Measurements from ENCODE around the gene DACT2. TPM values are rescaled to one million over a fixed set of nuclear protein-coding genes. Genes with fewer than 3 reads are reported as not detected.
A peak's percentile ranks its signal among the peaks of the same experiment; 100 is the strongest.
"Not testable (repeated sequence)": the region's sequence is repeated elsewhere in the genome, so short reads cannot be mapped to it uniquely, and the experiment has no call there.

DACT2 gene
- total and polyA plus RNA-seq, 7 donors, result 0.01 to 0.17 TPM; not detected in 5

GRCh38 chr6:168358842-168359420, 39.4 kb upstream of the DACT2 start:
- Histone ChIP-seq H3K27ac (no peak overlapping the region), H3K36me3 (ENCODE audit: insufficient read depth in 1 of 2, low read depth in 1 of 2) (no peaks in the 10 kb centered on the region), H3K4me3 (no peak overlapping the region), H3K27me3 (ENCODE audit: insufficient read depth in 3 of 3, low read length in 2 of 3) (peaks cover 0 to 14% (median 0%) of the 10 kb centered on the region in 3 donors), H3K9me3 (no peaks in the 10 kb centered on the region), H3K4me1 (no peaks in the 10 kb centered on the region)
- ATAC-seq (no peak), DNase-seq (no peak)
- WGBS, 3 donors, result 79 to 88% (median 86%) methylated on average over 13 to 15 of the region's 20 CpGs
- no peak for TF ChIP-seq CTCF (IDR thresholded peaks at IDR 0.05)
- intact Hi-C loops (cut with DNase I), result no loop called here

GRCh38 chr6:168356872-168357271, 37.3 kb upstream of the DACT2 start:
- H3K36me3 ChIP-seq (ENCODE audit: insufficient read depth in 1 of 2, low read depth in 1 of 2); H3K27ac ChIP-seq; DNase-seq; ATAC-seq; H3K4me1 ChIP-seq; intact Hi-C loops (cut with DNase I); H3K9me3 ChIP-seq; H3K4me3 ChIP-seq: not testable (repeated sequence)
- H3K27me3 ChIP-seq (ENCODE audit: insufficient read depth in 3 of 3, low read length in 2 of 3), result peaks cover 0 to 11% (median 2%) of the 10 kb centered on the region in 3 donors
- WGBS, 3 donors, result 93 to 98% (median 97%) methylated on average over 3 to 7 of the region's 20 CpGs

GRCh38 chr6:168355716-168356522, 36.3 kb upstream of the DACT2 start:
- Histone ChIP-seq H3K36me3 (ENCODE audit: insufficient read depth in 1 of 2, low read depth in 1 of 2) (no peaks in the 10 kb centered on the region), H3K27ac (no peak overlapping the region), H3K27me3 (ENCODE audit: insufficient read depth in 3 of 3, low read length in 2 of 3) (peaks cover 0 to 17% (median 2%) of the 10 kb centered on the region in 3 donors), H3K9me3 (no peaks in the 10 kb centered on the region), H3K4me1 (no peaks in the 10 kb centered on the region), H3K4me3 (no peak overlapping the region)
- DNase-seq, result peak; percentile 61 to 68
- TF ChIP-seq CTCF (IDR thresholded peaks at IDR 0.05), result peak; percentile 37
- intact Hi-C loops (cut with DNase I), result no loop called here
- ATAC-seq, result peak in 2 of 4 donors; percentile 60 to 70
- 34 to 46% (median 37%) methylated on average over 28 of the region's 28 CpGs for WGBS, 3 donors

- DNase-seq (no peak), ATAC-seq (no peak)
- Histone ChIP-seq H3K9me3 (no peaks in the 10 kb centered on the region), H3K27me3 (ENCODE audit: insufficient read depth in 3 of 3, low read length in 2 of 3) (peaks cover 0 to 22% (median 2%) of the 10 kb centered on the region in 3 donors), H3K4me1 (no peaks in the 10 kb centered on the region), H3K36me3 (ENCODE audit: insufficient read depth in 1 of 2, low read depth in 1 of 2) (no peaks in the 10 kb centered on the region), H3K27ac (no peak overlapping the region), H3K4me3 (no peak overlapping the region)
- TF ChIP-seq CTCF (IDR thresholded peaks at IDR 0.05), result no peak
- intact Hi-C loops (cut with DNase I), result no loop called here
- 42 to 68% (median 46%) methylated on average over 10 of the region's 10 CpGs for WGBS, 3 donors
Observed at GRCh38 chr6:168354338-168354737, 34.8 kb upstream of the DACT2 start.

- Histone ChIP-seq H3K4me1 (no peaks in the 10 kb centered on the region), H3K9me3 (no peaks in the 10 kb centered on the region), H3K4me3 (no peak overlapping the region), H3K27me3 (ENCODE audit: insufficient read depth in 3 of 3, low read length in 2 of 3) (peaks cover 0 to 22% (median 2%) of the 10 kb centered on the region in 3 donors), H3K36me3 (ENCODE audit: insufficient read depth in 1 of 2, low read depth in 1 of 2) (no peaks in the 10 kb centered on the region), H3K27ac (no peak overlapping the region)
- TF ChIP-seq CTCF (IDR thresholded peaks at IDR 0.05), result no peak
- DNase-seq, result no peak
- ATAC-seq, result no peak
- intact Hi-C loops (cut with DNase I), result no loop called here
- 76 to 82% (median 82%) methylated on average over 9 of the region's 9 CpGs for WGBS, 3 donors
Observed at GRCh38 chr6:168353041-168353440, 33.5 kb upstream of the DACT2 start.

Data from psoas muscle (tissue), 8 donors.